C1 segment of cervical spinal cord (tissue), 14 donors: ENCODE measurements around the gene ABHD17A.

Experiments
- DNase-seq, 14 donors: peaks; one replicate each; lab custom pipeline; 2025; lab: John Stamatoyannopoulos, UW

Gene ABHD17A

GRCh38 chr19:1864480-1865171 is 20.7 kb downstream of the ABHD17A start:
- peak in 11 of 14 donors; percentile 15 to 74 (median 58) for DNase-seq

GRCh38 chr19:1863638-1864479 is 21.4 kb downstream of the ABHD17A start:
- DNase-seq = peak; percentile 18 to 99 (median 84)

- DNase-seq = no peak
Measured at GRCh38 chr19:1863328-1863637, 22.0 kb downstream of the ABHD17A start, which contains the start of gene KLF16. Gene KLF16 (minus strand): TSS chr19:1863579. CDS start chr19:1863497, 82 bp downstream.

GRCh38 chr19:1862424-1863327 is 22.6 kb downstream of the ABHD17A start:
- peak in 2 of 14 donors; percentile 23 to 42 for DNase-seq

GRCh38 chr19:1862068-1862423 is 23.2 kb downstream of the ABHD17A start:
- no peak for DNase-seq

- peak in 1 of 14 donors; percentile 6 for DNase-seq
Measured at GRCh38 chr19:1861599-1862031, 23.7 kb downstream of the ABHD17A start.

GRCh38 chr19:1860821-1861598 is 24.3 kb downstream of the ABHD17A start:
- no peak for DNase-seq

- DNase-seq = peak in 6 of 14 donors; percentile 25 to 64 (median 38)
Measured at GRCh38 chr19:1860042-1860775, 25.1 kb downstream of the ABHD17A start.

GRCh38 chr19:1859331-1859781 is 25.9 kb downstream of the ABHD17A start:
- DNase-seq = no peak

GRCh38 chr19:1858412-1859081 is 26.7 kb downstream of the ABHD17A start:
- DNase-seq = no peak

GRCh38 chr19:1857648-1858326 is 27.5 kb downstream of the ABHD17A start:
- peak in 1 of 14 donors; percentile 40 for DNase-seq

GRCh38 chr19:1856698-1857603 is 28.3 kb downstream of the ABHD17A start:
- peak in 10 of 14 donors; percentile 20 to 71 (median 39) for DNase-seq

GRCh38 chr19:1856345-1856697 is 29.0 kb downstream of the ABHD17A start:
- no peak for DNase-seq

GRCh38 chr19:1855828-1856255 is 29.5 kb downstream of the ABHD17A start:
- DNase-seq = peak in 1 of 14 donors; percentile 34

- DNase-seq = peak in 12 of 14 donors; percentile 30 to 81 (median 58)
Measured at GRCh38 chr19:1855040-1855827, 30.1 kb downstream of the ABHD17A start.

GRCh38 chr19:1854542-1855039 is 30.7 kb downstream of the ABHD17A start:
- DNase-seq = peak in 1 of 14 donors; percentile 19

- DNase-seq = no peak
Measured at GRCh38 chr19:1854039-1854541, 31.2 kb downstream of the ABHD17A start.
